H1 (cell line): ENCODE data around the gene SHLD1. TPM values are rescaled to one million over a fixed set of nuclear protein-coding genes. Genes with fewer than 3 reads are reported as not detected.

Experiments
- ATF2 ChIP-seq: IDR thresholded peaks from 2 replicates; pipeline ENCODE4 v1.6.1; 2012; ENCODE audit warnings: low read length, inconsistent platforms
- BCL11A ChIP-seq, 2 experiments: IDR thresholded peaks; one replicate each; pipeline ENCODE4 v1.6.1; 2011; ENCODE audit warnings: low read depth in 2 of 2, low read length in 2 of 2, mild to moderate bottlenecking in 2 of 2
- CHD7 ChIP-seq: fragments of 300-600 bp; sonication (generic); IDR thresholded peaks from 2 replicates; pipeline ENCODE4 v1.7.1; 2012; ENCODE audit warnings: low read length, moderate library complexity, mild to moderate bottlenecking, inconsistent platforms; ENCODE audit not compliant: insufficient replicate concordance
- HDAC6 ChIP-seq: IDR thresholded peaks from one replicate; pipeline ENCODE4 v1.7.1; 2012; ENCODE audit warnings: low read depth, mild to moderate bottlenecking, inconsistent platforms, low read length, moderate library complexity
- KDM4A ChIP-seq: IDR thresholded peaks from one replicate; pipeline ENCODE4 v1.7.1; 2012; ENCODE audit warnings: low read depth, mild to moderate bottlenecking, moderate library complexity, low read length, inconsistent platforms; ENCODE audit not compliant: severe bottlenecking
- PHF8 ChIP-seq: fragments of 200-600 bp; sonication (generic); conservative IDR thresholded peaks from 2 replicates; pipeline ENCODE4 v1.7.1; 2012; ENCODE audit warnings: low read depth, mild to moderate bottlenecking, inconsistent platforms, low read length, moderate library complexity
- POLR2AphosphoS5 ChIP-seq: IDR thresholded peaks from 2 replicates; pipeline ENCODE4 v1.6.1; 2011; ENCODE audit warnings: low read depth, low read length
- SIX5 ChIP-seq: IDR thresholded peaks from 2 replicates; pipeline ENCODE4 v1.6.1; 2011; ENCODE audit warnings: mild to moderate bottlenecking, low read depth, low read length
- SP1 ChIP-seq: IDR thresholded peaks from 2 replicates; pipeline ENCODE4 v1.6.1; 2011; ENCODE audit warnings: low read depth, low read length
- TBP ChIP-seq: IDR thresholded peaks from 2 replicates; pipeline ENCODE4 v1.6.1; 2011; ENCODE audit warnings: low read depth, low read length, improper control_type of control experiment
- polyA plus RNA-seq, 7 experiments: library from polyadenylated mRNA; depleted of rRNA in 3 of 7; stranded (reverse) in 5 of 7; unstranded in 2 of 7; fragments of >200 nt in 5 of 7; fragments of 200-250 nt in 2 of 7; gene quantifications; 1 replicate in 5 of 7; 2 replicates in 1 of 7; 4 replicates in 1 of 7; pipeline versions ENCODE4 v1.2.1 to v1.2.3, GENCODE V29; 2011 to 2013; ENCODE audit warnings: missing spikeins in 2 of 7, mixed read lengths in 2 of 7
- total RNA-seq: library from RNA; stranded (reverse); fragmentation: NEBNext Ultra II Directional; extraction: Animal tissue kit (Norgen Biotek cat#: 25700); gene quantifications from 2 replicates; pipeline ENCODE4 v1.2.1, GENCODE V29; 2021

The SHLD1 gene
- total and polyA plus RNA-seq, 2 of the 8 experiments (the other 6 are each of a cell fraction or from before 2014, with no cell fraction given) = 4.2 to 6.5 TPM

- TF ChIP-seq CHD7 = no peak
- TF ChIP-seq SP1 = no peak
- no peak for TF ChIP-seq POLR2AphosphoS5
- no peak for TF ChIP-seq KDM4A
- TF ChIP-seq PHF8 = no peak
- TF ChIP-seq TBP = no peak
- TF ChIP-seq BCL11A (IDR thresholded peaks at IDR 0.05; ENCODE audit: low read depth in 2 of 2, low read length in 2 of 2) = no peak
- TF ChIP-seq ATF2 = no peak
- no peak for TF ChIP-seq SIX5
- TF ChIP-seq HDAC6 = no peak
Measured at GRCh38 chr20:5840411-5841002, 90.3 kb downstream of the SHLD1 start (continued).
